ENCODE data around the gene TXNDC2.

DNA sequence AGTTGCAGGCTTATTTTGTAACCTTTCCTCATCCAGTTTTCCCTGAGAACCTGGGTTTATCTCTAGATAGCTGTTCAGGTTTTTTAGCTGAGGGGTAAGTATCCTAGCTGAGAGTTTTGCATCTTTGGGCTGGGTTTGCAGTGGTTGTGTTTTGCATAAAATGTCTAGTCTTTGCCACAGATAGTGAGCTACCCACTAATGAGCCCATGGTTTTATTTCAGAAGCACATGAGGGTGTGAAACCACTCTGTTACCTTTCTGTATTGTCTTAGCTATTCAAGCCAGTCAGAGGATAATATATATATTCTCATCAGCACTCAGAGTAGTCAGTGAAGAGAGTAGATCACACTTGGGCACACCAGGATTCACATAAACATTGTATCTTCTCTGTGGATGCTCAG lies 24.6 kb upstream of the TXNDC2 start:
- TF ChIP-seq, protein P1, sequence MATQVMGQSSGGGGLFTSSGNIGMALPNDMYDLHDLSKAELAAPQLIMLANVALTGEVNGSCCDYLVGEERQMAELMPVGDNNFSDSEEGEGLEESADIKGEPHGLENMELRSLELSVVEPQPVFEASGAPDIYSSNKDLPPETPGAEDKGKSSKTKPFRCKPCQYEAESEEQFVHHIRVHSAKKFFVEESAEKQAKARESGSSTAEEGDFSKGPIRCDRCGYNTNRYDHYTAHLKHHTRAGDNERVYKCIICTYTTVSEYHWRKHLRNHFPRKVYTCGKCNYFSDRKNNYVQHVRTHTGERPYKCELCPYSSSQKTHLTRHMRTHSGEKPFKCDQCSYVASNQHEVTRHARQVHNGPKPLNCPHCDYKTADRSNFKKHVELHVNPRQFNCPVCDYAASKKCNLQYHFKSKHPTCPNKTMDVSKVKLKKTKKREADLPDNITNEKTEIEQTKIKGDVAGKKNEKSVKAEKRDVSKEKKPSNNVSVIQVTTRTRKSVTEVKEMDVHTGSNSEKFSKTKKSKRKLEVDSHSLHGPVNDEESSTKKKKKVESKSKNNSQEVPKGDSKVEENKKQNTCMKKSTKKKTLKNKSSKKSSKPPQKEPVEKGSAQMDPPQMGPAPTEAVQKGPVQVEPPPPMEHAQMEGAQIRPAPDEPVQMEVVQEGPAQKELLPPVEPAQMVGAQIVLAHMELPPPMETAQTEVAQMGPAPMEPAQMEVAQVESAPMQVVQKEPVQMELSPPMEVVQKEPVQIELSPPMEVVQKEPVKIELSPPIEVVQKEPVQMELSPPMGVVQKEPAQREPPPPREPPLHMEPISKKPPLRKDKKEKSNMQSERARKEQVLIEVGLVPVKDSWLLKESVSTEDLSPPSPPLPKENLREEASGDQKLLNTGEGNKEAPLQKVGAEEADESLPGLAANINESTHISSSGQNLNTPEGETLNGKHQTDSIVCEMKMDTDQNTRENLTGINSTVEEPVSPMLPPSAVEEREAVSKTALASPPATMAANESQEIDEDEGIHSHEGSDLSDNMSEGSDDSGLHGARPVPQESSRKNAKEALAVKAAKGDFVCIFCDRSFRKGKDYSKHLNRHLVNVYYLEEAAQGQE (IDR thresholded peaks at IDR 0.05; ENCODE audit: low read depth), result no peak
- TF ChIP-seq ZNF274 (IDR thresholded peaks at IDR 0.05; ENCODE audit: low read depth, low read length), result no peak
- TF ChIP-seq EZH2 (IDR thresholded peaks at IDR 0.05), result no peak
- TF ChIP-seq EGR1 (IDR thresholded peaks at IDR 0.05; ENCODE audit: low read depth), result no peak
- TF ChIP-seq, protein P2, sequence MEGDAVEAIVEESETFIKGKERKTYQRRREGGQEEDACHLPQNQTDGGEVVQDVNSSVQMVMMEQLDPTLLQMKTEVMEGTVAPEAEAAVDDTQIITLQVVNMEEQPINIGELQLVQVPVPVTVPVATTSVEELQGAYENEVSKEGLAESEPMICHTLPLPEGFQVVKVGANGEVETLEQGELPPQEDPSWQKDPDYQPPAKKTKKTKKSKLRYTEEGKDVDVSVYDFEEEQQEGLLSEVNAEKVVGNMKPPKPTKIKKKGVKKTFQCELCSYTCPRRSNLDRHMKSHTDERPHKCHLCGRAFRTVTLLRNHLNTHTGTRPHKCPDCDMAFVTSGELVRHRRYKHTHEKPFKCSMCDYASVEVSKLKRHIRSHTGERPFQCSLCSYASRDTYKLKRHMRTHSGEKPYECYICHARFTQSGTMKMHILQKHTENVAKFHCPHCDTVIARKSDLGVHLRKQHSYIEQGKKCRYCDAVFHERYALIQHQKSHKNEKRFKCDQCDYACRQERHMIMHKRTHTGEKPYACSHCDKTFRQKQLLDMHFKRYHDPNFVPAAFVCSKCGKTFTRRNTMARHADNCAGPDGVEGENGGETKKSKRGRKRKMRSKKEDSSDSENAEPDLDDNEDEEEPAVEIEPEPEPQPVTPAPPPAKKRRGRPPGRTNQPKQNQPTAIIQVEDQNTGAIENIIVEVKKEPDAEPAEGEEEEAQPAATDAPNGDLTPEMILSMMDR (IDR thresholded peaks at IDR 0.05 in 2 of 3, conservative IDR thresholded peaks at IDR 0.05 in 1 of 3; ENCODE audit: borderline replicate concordance in 1 of 3, insufficient read depth in 1 of 3, low read depth in 2 of 3, low read length in 2 of 3), result no peak
- no peak for TF ChIP-seq CEBPB (IDR thresholded peaks at IDR 0.05; ENCODE audit: low read depth)
- TF ChIP-seq RAD21 (IDR thresholded peaks at IDR 0.05; ENCODE audit: low read depth), result no peak
- TF ChIP-seq POLR2AphosphoS5 (IDR thresholded peaks at IDR 0.05; ENCODE audit: low read depth, low read length), result no peak
- no peak for TF ChIP-seq YY1 (IDR thresholded peaks at IDR 0.05; ENCODE audit: extremely low read depth, insufficient replicate concordance, low read depth, low read length)
- TF ChIP-seq, protein P3, sequence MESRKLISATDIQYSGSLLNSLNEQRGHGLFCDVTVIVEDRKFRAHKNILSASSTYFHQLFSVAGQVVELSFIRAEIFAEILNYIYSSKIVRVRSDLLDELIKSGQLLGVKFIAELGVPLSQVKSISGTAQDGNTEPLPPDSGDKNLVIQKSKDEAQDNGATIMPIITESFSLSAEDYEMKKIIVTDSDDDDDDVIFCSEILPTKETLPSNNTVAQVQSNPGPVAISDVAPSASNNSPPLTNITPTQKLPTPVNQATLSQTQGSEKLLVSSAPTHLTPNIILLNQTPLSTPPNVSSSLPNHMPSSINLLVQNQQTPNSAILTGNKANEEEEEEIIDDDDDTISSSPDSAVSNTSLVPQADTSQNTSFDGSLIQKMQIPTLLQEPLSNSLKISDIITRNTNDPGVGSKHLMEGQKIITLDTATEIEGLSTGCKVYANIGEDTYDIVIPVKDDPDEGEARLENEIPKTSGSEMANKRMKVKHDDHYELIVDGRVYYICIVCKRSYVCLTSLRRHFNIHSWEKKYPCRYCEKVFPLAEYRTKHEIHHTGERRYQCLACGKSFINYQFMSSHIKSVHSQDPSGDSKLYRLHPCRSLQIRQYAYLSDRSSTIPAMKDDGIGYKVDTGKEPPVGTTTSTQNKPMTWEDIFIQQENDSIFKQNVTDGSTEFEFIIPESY (IDR thresholded peaks at IDR 0.05; ENCODE audit: extremely low read depth, insufficient replicate concordance, low read length), result no peak
- TF ChIP-seq POLR2A (IDR thresholded peaks at IDR 0.05; ENCODE audit: borderline replicate concordance, extremely low read depth, insufficient read depth, insufficient read length), result no peak
- TF ChIP-seq EZH2phosphoT487 (IDR thresholded peaks at IDR 0.05; ENCODE audit: borderline replicate concordance), result no peak

All from HCT116 (cell line).